Stimulated activated CD4-positive, alpha-beta T cell treated with anti-CD3 and anti-CD28 coated beads, Interleukin-2, amount 100 ng/mL, for 4 hours (primary cell): Measurements from ENCODE around the gene PDGFD.

Experiments
- DNase-seq: peaks from one replicate; pipeline ENCODE4 v3.0.0-alpha.2; 2020; ENCODE audit warnings: low read depth

Gene PDGFD

GRCh38 chr11:103998826-103999508 lies 165.0 kb downstream of the PDGFD start:
- no peak for DNase-seq

GRCh38 chr11:103997082-103997481 lies 166.9 kb downstream of the PDGFD start:
- DNase-seq, result no peak

- no peak for DNase-seq
Observed at GRCh38 chr11:103995896-103996295, 168.1 kb downstream of the PDGFD start.

- DNase-seq, result no peak
Observed at GRCh38 chr11:103994518-103994917, 169.4 kb downstream of the PDGFD start.

GRCh38 chr11:103994094-103994493 lies 169.9 kb downstream of the PDGFD start:
- DNase-seq, result no peak

GRCh38 chr11:103993507-103993906 lies 170.4 kb downstream of the PDGFD start:
- no peak for DNase-seq

GRCh38 chr11:103988595-103988969 lies 175.4 kb downstream of the PDGFD start:
- no peak for DNase-seq

GRCh38 chr11:103987629-103988594 lies 176.0 kb downstream of the PDGFD start:
- DNase-seq, result no peak

GRCh38 chr11:103985041-103985440 lies 178.9 kb downstream of the PDGFD start:
- DNase-seq, result no peak

- DNase-seq, result no peak
Observed at GRCh38 chr11:103980108-103980507, 183.8 kb downstream of the PDGFD start.

GRCh38 chr11:103978616-103979595 lies 185.0 kb downstream of the PDGFD start:
- DNase-seq, result no peak

- DNase-seq, result no peak
Observed at GRCh38 chr11:103972013-103972412, 191.9 kb downstream of the PDGFD start.

GRCh38 chr11:103970701-103971249 lies 193.2 kb downstream of the PDGFD start:
- no peak for DNase-seq

GRCh38 chr11:103968685-103969084 lies 195.3 kb downstream of the PDGFD start:
- DNase-seq, result no peak

GRCh38 chr11:103967985-103968384 lies 196.0 kb downstream of the PDGFD start:
- DNase-seq, result no peak

GRCh38 chr11:103964390-103964789 lies 199.6 kb downstream of the PDGFD start:
- no peak for DNase-seq

- DNase-seq, result no peak
Observed at GRCh38 chr11:103963648-103964047, 200.3 kb downstream of the PDGFD start.

GRCh38 chr11:103961010-103961409 lies 202.9 kb downstream of the PDGFD start:
- no peak for DNase-seq

- DNase-seq, result no peak
Observed at GRCh38 chr11:103960108-103960507, 203.8 kb downstream of the PDGFD start.

- DNase-seq, result no peak
Observed at GRCh38 chr11:103959279-103959942, 204.5 kb downstream of the PDGFD start.
